Measurements from ENCODE around the gene BHLHE40.
A peak's percentile ranks its signal among the peaks of the same experiment; 100 is the strongest.

BHLHE40 gene

GRCh38 chr3:4982773-4983738, 3.8 kb downstream of the BHLHE40 start:
- TF ChIP-seq CTCF (IDR thresholded peaks at IDR 0.05; ENCODE audit: borderline replicate concordance, control extremely low read depth, extremely low read depth, insufficient read depth, missing control alignments) = no peak
- in situ Hi-C loops (cut with MboI; ENCODE audit: low sequenced_read_pairs, unreplicated experiment) = no loop called here
- no peak for DNase-seq (ENCODE audit: low spot score)

DNA sequence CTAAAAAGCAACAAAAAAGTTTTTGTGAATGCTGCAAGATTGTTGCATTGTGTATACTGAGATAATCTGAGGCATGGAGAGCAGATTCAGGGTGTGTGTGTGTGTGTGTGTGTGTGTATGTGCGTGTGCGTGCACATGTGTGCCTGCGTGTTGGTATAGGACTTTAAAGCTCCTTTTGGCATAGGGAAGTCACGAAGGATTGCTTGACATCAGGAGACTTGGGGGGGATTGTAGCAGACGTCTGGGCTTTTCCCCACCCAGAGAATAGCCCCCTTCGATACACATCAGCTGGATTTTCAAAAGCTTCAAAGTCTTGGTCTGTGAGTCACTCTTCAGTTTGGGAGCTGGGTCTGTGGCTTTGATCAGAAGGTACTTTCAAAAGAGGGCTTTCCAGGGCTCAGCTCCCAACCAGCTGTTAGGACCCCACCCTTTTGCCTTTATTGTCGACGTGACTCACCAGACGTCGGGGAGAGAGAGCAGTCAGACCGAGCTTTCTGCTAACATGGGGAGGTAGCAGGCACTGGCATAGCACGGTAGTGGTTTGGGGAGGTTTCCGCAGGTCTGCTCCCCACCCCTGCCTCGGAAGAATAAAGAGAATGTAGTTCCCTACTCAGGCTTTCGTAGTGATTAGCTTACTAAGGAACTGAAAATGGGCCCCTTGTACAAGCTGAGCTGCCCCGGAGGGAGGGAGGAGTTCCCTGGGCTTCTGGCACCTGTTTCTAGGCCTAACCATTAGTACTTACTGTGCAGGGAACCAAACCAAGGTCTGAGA, 4.7 kb downstream of the BHLHE40 start:
- TF ChIP-seq CTCF (IDR thresholded peaks at IDR 0.05; ENCODE audit: borderline replicate concordance, control extremely low read depth, extremely low read depth, insufficient read depth, missing control alignments) = no peak
- peak; percentile 65 for DNase-seq (ENCODE audit: low spot score)
- in situ Hi-C loops (cut with MboI; ENCODE audit: low sequenced_read_pairs, unreplicated experiment) = no loop called here

GRCh38 chr3:4984511-4984864, 5.3 kb downstream of the BHLHE40 start:
- TF ChIP-seq CTCF (IDR thresholded peaks at IDR 0.05; ENCODE audit: borderline replicate concordance, control extremely low read depth, extremely low read depth, insufficient read depth, missing control alignments) = no peak
- DNase-seq (ENCODE audit: low spot score) = no peak
- in situ Hi-C loops (cut with MboI; ENCODE audit: low sequenced_read_pairs, unreplicated experiment) = no loop called here

DNA sequence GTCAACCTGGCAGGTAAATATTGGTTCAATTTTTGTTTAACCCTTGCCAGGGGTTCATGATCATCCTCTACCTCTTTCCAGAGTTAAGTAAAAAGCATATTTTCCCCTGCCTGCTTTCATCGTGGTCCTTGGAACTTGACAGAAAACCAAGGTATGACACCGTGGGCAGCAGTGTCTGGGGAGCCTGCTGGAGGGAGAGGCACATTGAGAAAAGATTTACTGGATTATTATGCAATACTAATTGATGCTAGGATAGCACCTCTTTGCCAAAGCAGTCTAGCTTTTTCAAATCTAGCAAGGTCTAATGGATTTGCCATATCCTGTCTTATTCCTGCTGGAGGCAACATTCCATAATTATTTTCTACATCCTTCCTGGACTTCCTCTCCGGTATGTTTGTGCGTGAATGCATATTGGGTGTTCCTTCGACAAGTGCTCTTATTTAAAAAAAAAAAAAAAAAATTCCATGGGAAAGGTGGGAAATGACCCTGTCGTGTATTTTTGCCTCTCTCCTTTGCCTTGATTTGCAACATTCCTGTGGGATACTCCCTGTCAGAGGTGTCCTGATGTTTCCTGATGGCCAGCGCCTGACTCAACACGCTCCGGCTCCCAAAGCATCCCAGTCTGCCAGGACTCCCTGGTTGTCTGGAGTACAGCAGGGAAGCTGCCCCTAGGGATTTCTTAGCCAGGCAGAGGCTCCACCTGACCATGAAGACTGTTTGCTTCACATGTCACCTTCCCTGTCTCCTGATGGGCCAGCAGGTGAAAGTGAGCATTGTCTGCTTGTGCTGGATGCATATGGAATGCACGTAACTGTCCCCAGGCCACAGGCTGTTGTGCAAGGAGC, 6.3 kb downstream of the BHLHE40 start:
- in situ Hi-C loops (cut with MboI; ENCODE audit: low sequenced_read_pairs, unreplicated experiment) = no loop called here
- TF ChIP-seq CTCF (IDR thresholded peaks at IDR 0.05; ENCODE audit: borderline replicate concordance, control extremely low read depth, extremely low read depth, insufficient read depth, missing control alignments) = no peak
- DNase-seq (ENCODE audit: low spot score) = peak; percentile 17

DNA sequence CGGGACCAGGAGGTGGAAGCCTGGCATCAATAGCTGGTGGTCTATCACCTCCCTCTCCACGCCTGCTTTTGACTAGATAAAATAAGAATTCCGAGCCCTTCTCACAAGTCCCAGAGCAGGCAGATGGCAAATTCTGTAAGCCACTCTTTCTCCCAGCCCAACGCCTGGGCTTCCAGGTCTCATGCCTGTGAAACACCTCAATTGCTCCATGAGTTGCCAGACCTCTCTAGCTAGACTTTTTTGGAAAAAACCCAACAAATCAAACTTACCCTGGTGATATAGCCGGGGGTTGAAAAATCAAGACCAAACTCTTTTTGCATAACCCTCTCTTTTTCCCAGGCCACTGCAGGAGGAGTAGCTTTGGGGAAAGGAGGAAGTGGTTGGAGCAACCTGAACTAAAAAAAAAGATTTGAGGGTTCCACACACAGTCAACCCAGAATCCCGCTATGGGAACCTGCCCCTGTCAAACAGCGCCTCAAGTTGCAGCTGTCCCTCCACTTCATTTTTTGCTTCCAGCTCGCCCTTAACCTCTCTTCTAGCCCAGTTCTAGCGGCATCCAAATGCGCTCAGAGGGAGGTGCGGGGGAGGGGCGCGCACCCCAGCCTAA, 7.0 kb downstream of the BHLHE40 start:
- DNase-seq (ENCODE audit: low spot score) = peak; percentile 29
- TF ChIP-seq CTCF (IDR thresholded peaks at IDR 0.05; ENCODE audit: borderline replicate concordance, control extremely low read depth, extremely low read depth, insufficient read depth, missing control alignments) = no peak
- in situ Hi-C loops (cut with MboI; ENCODE audit: low sequenced_read_pairs, unreplicated experiment) = no loop called here
